DMS114 treated with DMSO at 0.1 percent for 48 hours (cell line): Measurements from ENCODE around the gene GGCX.
"Not testable (repeated sequence)": the region's sequence is repeated elsewhere in the genome, so short reads cannot be mapped to it uniquely, and the experiment has no call there.

Experiments
- DNase-seq: peaks from one replicate; lab custom pipeline; 2025; ENCODE audit not compliant: unreplicated experiment; lab: John Stamatoyannopoulos, UW

Gene GGCX

GRCh38 chr2:85594715-85595300 lies 33.5 kb upstream of the GGCX start:
- no peak for DNase-seq

DNA sequence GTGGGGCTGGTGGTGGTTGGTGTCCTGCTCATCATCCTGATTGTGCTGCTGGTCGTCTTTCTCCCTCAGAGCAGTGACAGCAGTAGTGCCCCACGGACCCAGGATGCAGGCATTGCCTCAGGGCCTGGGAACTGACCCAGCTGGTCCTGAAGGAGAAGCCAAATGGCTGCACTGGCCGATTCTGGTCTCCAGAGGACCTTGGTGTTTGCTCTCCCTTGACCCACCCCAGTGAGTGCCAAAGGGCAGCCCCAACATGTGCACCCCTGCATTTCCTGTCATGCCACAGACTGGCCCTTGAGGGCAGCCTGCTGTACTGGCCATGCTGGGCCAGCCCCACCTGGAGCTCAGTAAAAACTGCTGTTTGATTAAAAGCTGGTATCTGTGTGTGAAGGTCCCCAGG lies 31.7 kb upstream of the GGCX start:
- no peak for DNase-seq

- DNase-seq, result not testable (repeated sequence)
Measured at GRCh38 chr2:85592299-85592698, 31.0 kb upstream of the GGCX start.

DNA sequence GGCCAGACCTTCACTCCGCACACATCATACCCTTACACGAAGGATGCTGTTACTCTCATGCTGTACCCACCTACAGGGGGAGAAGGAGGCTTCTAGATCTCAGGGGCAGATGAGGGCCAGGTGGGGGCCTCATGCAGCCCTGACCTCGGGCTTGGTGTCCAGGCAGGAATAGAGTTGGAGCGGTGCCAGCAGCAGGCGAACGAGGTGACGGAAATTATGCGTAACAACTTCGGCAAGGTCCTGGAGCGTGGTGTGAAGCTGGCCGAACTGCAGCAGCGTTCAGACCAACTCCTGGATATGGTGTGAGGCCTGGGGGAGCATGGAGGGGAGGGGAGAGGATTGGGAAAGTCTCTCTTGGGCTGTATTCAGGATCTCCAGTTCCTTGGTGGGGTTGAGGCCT lies 30.3 kb upstream of the GGCX start:
- DNase-seq, result no peak

- DNase-seq, result no peak
Measured at GRCh38 chr2:85590950-85591349, 29.7 kb upstream of the GGCX start.

DNA sequence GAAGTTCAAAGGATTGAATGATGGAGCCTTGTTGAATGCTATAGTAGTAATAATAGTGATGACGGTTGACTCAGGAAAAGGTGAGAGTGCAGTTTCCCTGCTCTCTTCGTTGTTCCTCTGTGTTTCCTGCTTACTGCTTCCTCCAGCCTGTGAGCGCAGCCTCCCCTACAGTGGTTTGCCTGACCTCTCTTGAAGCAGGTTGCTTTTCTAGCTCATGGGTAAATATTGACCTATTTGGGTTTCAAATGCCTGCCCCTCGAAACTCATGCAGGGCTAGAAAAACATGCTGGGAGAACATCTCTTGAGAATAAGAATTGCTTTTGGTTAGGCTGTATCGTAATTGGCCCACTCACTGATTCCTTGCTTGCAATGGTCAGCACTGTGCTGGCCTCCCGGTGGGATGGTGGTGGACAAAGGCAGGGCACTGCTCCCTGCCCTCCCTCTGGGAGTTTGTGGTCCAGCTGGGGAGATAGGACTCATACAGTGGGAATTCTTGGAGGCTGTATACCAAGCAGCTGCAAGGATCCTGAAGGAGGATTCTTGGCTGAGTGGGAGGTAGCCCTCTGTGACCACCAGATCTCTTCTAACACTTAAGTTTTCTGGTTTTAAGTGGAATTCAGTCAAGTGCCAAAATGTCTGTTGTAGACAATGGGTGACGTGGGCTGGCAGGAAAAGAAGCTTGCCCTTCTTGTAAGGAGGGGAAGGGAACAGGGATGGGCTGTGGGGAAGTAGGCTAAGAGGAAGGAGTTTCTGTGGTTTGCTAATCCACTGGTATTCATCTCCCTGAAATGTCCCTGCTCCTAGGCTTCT lies 28.9 kb upstream of the GGCX start:
- DNase-seq, result no peak

GRCh38 chr2:85589181-85589580 lies 27.9 kb upstream of the GGCX start:
- DNase-seq, result no peak

DNA sequence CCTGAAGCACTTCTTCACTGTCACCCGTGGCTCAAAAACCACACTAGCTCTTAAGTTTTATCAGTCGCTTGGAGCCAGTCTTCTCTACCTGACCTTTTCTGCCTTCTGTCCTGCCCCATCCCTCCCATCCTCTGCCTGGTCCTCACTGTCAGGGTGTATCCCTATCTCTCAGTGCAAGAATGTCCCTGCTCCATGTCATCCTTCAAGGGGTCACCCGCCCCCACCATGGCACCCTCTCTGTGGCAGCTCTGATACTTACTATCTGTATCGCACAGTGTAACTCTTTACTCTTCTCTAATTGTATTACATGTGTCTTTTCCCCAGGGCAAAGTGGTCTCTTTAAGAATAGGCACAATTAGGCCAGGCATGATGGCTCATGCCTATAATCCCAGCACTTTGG lies 27.4 kb upstream of the GGCX start:
- DNase-seq, result no peak

- DNase-seq, result no peak
Measured at GRCh38 chr2:85588236-85588635, 26.9 kb upstream of the GGCX start.

GRCh38 chr2:85585781-85586105 lies 24.4 kb upstream of the GGCX start:
- no peak for DNase-seq

GRCh38 chr2:85584857-85585780 lies 23.8 kb upstream of the GGCX start:
- no peak for DNase-seq

DNA sequence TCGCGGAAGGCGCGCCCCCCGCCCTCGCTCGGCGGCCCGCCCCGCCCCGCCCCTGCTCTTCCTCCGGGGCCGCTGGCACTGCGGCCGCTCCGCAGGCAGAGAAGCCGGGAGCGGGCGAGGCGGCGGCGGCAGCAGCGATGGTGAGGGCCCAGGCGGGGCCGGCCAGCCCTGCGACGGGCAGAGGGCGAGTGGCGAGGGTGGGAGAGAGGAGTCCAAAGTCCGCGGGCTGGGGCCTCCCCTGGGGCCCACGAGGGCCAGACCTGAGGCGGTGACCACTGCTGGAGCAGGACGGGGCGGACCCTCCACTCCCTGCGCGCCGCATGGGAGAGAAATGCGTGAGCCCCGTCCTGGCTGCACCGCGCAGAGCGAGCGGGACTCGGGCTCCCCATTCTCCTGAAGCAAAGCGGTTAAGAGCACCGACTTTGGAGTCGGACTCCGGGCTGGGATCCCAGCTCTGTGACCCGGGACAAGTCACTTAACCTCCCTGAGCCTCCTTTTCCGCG lies 23.1 kb upstream of the GGCX start, which contains the start of gene VAMP5:
Gene VAMP5, plus strand, starts transcription at position 78 of the 503 bp plus-strand sequence. Its CDS starts 60 bp downstream, at position 138.
- no peak for DNase-seq

GRCh38 chr2:85583667-85584353 lies 22.5 kb upstream of the GGCX start:
- no peak for DNase-seq

GRCh38 chr2:85582492-85582891 lies 21.2 kb upstream of the GGCX start:
- no peak for DNase-seq

- DNase-seq, result no peak
Measured at GRCh38 chr2:85580206-85580605, 18.9 kb upstream of the GGCX start.

GRCh38 chr2:85579266-85579935 lies 18.1 kb upstream of the GGCX start:
- no peak for DNase-seq

DNA sequence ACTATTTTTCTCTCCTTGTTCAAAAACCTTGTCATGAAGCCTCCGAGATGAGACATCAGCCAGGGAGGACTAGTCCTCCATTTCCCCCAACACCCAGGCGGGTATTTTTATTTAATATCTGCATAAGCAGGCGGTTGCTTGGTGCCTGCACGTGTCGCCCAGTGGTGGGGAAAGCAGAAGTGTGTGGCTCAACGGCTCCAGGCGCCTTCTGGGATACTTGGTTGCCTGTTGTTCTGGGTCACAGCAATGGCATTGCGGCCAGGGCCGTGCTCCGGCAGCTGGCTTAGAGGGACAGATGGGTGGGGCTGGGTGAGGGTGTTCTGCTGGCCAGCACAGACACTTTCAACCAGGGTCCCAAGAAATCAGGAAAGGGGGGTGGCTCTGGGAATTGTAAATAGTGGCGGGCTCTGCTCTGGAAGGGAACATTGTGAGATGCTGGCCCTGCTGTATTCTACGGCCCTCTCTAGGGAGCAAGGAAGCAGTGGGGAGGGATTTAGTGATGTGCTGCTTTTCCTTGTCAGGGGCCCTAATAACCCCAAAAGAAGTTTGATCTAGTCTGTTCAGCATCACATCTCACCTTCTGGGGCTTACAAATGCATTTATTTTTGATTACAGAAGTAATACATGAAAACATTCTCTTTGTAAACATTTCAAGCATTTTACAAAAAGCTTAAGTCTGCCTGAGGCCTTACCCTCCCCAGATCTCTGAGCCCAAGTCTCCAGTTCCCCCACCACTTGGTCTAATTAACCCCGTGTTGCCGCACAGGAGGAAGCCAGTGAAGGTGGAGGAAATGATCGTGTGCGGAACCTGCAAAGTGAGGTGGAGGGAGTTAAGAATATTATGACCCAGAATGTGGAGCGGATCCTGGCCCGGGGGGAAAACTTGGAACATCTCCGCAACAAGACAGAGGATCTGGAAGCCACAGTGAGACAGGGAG lies 17.2 kb upstream of the GGCX start:
- no peak for DNase-seq

DNA sequence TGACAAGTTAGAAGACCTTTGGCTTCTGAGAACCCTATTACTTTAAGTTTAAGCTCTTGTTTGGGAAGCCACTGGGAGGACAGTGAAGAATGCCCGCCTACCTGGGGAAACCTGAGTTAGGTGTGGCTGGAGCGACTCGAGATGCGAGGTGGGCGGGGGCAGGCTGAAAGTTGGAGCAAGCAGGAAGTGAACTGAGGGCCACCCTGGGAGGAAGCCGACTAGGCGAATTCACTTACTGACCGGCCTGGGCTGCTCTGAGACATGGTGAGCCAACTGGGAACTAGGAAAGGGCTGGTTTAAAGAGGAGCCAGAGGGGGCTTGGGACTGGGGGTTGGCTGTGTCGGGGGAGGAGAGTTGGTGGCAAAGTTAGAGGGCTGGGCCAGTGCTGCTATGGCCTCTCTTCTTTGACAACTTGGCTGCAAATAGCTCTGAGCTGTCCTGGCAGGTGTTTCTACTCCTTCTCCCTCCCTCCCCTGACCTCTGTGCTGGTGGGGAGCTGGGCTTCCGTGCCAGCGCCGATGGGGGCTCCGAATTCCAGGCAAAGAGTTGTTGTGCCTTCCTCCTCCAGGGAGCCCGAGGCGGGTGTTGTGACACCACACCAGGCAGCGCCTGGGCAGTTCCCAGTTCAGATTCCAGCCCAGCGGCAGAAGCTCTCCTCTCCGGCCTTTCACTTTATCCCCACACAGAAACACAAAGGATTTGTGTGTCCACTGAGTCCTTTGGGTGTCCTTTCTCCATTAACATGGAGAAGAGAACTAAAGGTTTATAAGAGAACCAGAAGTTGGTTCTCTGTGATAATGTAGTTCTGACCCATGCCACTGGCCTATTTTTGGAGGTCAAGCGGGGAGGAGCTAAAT lies 16.3 kb upstream of the GGCX start, which contains the start of gene VAMP8:
Gene VAMP8, plus strand, starts transcription at position 201 of the 857 bp plus-strand sequence. Its CDS starts 61 bp downstream, at position 262.
- no peak for DNase-seq
